Esophagus (tissue), 2 donors: ENCODE measurements around the gene PDPK1. TPM values are rescaled to one million over a fixed set of nuclear protein-coding genes. Genes with fewer than 3 reads are reported as not detected.
"Not testable (repeated sequence)": the region's sequence is repeated elsewhere in the genome, so short reads cannot be mapped to it uniquely, and the experiment has no call there.

ENCODE experiments used
- H3K27ac ChIP-seq, 2 donors: one replicate each; pipeline ENCODE4 v1.5.1; 2013; ENCODE audit warnings: low read depth in 2 of 2, mild to moderate bottlenecking in 2 of 2, inconsistent platforms in 1 of 2, low read length in 1 of 2, moderate library complexity in 1 of 2
- H3K27me3 ChIP-seq, 2 donors: one replicate each; pipeline ENCODE4 v1.6.1; 2013; ENCODE audit warnings: low read length in 2 of 2, control low read depth in 1 of 2, mild to moderate bottlenecking in 1 of 2; ENCODE audit not compliant: insufficient read depth in 2 of 2, control insufficient read depth in 1 of 2
- H3K36me3 ChIP-seq, 2 donors: one replicate each; pipeline ENCODE4 v1.6.1; 2013; ENCODE audit warnings: low read length in 1 of 2; ENCODE audit not compliant: control insufficient read depth in 2 of 2, insufficient read depth in 2 of 2
- H3K4me1 ChIP-seq, 2 donors: one replicate each; pipeline ENCODE4 v1.6.1; 2013; ENCODE audit warnings: low read length in 1 of 2; ENCODE audit not compliant: control insufficient read depth in 2 of 2, insufficient read depth in 2 of 2
- H3K4me3 ChIP-seq, 2 donors: one replicate each; pipeline ENCODE4 v1.5.1; 2013; ENCODE audit warnings: low read length in 2 of 2, mild to moderate bottlenecking in 2 of 2, low read depth in 1 of 2, moderate library complexity in 1 of 2
- H3K9me3 ChIP-seq, 2 donors: one replicate each; pipeline ENCODE4 v1.6.1; 2013; ENCODE audit warnings: mild to moderate bottlenecking in 2 of 2, low read depth in 1 of 2, low read length in 1 of 2, moderate library complexity in 1 of 2; ENCODE audit not compliant: control insufficient read depth in 2 of 2, insufficient read depth in 1 of 2
- WGBS, 2 donors: extraction: QIAGEN DNeasy Blood & Tissue Kit; methylation state at CpG; one replicate each; pipeline ENCODE4 v1.1.7; 2013; 5-methylcytosine and 5-hydroxymethylcytosine counted together
- polyA plus RNA-seq, 2 donors: library from polyadenylated mRNA; stranded (reverse); fragments of 200-250 nt; gene quantifications; one replicate each; pipeline ENCODE4 v1.2.3, GENCODE V29; 2013
- donor health status: healthy with polysubstance abuse.
- donor health status: Bipolar disorder and iron deficiency.

The PDPK1 gene
- polyA plus RNA-seq, 2 donors, result 11.8 to 12.8 TPM

- H3K27ac ChIP-seq, result peak overlapping the region in 1 of 2 donors; percentile 74
- H3K36me3 ChIP-seq, H3K4me1 ChIP-seq, H3K9me3 ChIP-seq, H3K27me3 ChIP-seq: not testable (repeated sequence)
- 1 to 2% methylated on average over 12 of the region's 12 CpGs for WGBS, 2 donors
- H3K4me3 ChIP-seq, result peak overlapping the region; percentile 81 to 97
These were observed 66.2 kb downstream of the PDPK1 start for GRCh38 chr16:2604016-2604369.

- WGBS, 2 donors, result no CpG with 5 or more reads among the region's 8 CpGs
- not testable (repeated sequence) for H3K9me3 ChIP-seq, H3K27me3 ChIP-seq, H3K4me1 ChIP-seq, H3K4me3 ChIP-seq, H3K27ac ChIP-seq, H3K36me3 ChIP-seq
These were observed 69.0 kb downstream of the PDPK1 start for GRCh38 chr16:2606820-2607219.

GRCh38 chr16:2609345-2609744 lies 71.5 kb downstream of the PDPK1 start:
- H3K9me3 ChIP-seq, H3K27ac ChIP-seq, H3K36me3 ChIP-seq, H3K4me1 ChIP-seq, H3K4me3 ChIP-seq, H3K27me3 ChIP-seq: not testable (repeated sequence)
- 43 to 60% methylated on average over 3 to 4 of the region's 11 CpGs for WGBS, 2 donors

DNA sequence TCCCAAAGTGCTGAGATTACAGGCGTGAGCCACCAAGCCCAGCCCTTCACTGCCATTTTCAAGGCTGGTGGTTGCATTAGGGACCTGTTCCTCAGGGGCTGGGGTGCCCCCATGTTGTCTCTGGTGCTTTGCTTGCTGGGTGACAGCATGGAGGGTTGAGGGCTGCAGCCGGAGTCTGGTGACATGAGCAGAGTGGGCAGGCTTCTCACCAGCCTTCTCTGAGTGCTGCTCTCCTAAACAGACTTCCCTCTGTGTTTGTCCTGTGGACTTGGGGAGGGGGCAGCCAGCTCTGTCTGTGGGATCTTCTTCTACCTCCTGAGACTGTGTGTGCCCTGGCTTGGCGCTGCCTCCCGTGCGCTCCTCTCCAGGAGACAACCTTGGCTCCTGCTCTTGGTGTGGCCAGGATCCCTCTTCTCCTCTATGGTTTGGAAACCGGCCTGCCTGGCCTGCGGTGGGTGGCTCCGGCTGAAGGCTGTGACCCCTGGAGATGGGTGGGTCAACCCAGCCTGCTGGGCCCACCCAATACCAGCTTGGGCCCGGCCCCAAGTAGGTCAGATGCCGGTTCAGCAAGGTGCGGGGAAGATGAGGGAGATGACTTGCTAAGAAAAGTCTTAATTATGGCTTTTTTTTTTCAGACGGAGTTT lies 72.1 kb downstream of the PDPK1 start:
- H3K27me3 ChIP-seq, result no peaks in the 10 kb centered on the region
- H3K36me3 ChIP-seq, result peaks cover 8 to 13% of the 10 kb centered on the region in 2 donors
- no peak overlapping the region for H3K27ac ChIP-seq
- H3K4me1 ChIP-seq, result peaks cover 3 to 5% of the 10 kb centered on the region in 2 donors
- WGBS, 2 donors, result 91 to 93% methylated on average over 12 of the region's 12 CpGs
- H3K9me3 ChIP-seq, result no peaks in the 10 kb centered on the region
- H3K4me3 ChIP-seq, result no peak overlapping the region

DNA sequence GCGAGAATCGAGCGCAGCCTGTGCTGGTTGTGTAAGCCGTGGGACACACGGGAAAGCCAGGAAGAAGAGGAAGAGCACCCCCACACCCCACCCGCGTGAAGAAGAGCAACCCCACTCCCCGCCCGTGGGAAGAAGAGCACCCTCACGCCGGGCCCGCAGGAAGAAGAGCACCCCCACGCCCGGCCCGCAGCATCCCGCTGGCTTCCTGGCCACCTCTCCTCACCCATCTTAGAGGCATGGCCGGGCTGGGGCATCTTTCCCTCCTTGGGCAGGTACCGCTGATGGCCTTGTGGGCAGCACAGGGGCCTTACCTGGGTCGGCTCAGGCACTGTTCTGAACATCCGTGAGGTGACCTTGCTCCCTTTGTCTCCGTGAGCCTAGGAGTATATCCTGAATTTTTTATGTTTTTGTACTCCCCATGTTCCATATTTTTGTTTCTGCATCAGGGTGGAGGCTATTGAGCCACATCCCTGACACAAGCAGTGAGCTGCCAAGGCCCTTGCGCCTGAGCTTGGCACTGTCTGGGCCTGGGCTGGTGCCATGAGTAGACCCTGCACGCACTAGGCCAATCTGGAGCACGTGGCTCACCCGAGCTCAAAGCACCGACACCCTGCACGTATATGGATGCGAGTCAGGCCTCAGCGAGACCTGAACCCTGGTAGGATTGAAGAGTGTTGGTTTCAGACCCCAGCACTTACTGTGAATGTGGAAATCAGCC lies 73.1 kb downstream of the PDPK1 start:
- WGBS, 2 donors, result 92 to 93% methylated on average over 29 of the region's 29 CpGs

GRCh38 chr16:2611499-2611862 lies 73.7 kb downstream of the PDPK1 start:
- 95 to 96% methylated on average over 9 to 10 of the region's 12 CpGs for WGBS, 2 donors
- Histone ChIP-seq H3K36me3 (peaks cover 8 to 14% of the 10 kb centered on the region in 2 donors), H3K27ac (no peak overlapping the region)

More for the DNA sequence above, 73.1 kb downstream of the PDPK1 start:
- Histone ChIP-seq H3K4me1 (peaks cover 3 to 5% of the 10 kb centered on the region in 2 donors), H3K9me3 (no peaks in the 10 kb centered on the region), H3K27ac (no peak overlapping the region), H3K36me3 (peaks cover 8 to 14% of the 10 kb centered on the region in 2 donors), H3K4me3 (no peak overlapping the region), H3K27me3 (no peaks in the 10 kb centered on the region)

GRCh38 chr16:2611877-2612276 lies 74.1 kb downstream of the PDPK1 start:
- peaks cover 8 to 14% of the 10 kb centered on the region in 2 donors for H3K36me3 ChIP-seq
- not testable (repeated sequence) for H3K27me3 ChIP-seq, H3K4me1 ChIP-seq, H3K9me3 ChIP-seq, H3K4me3 ChIP-seq, H3K27ac ChIP-seq
- 97% methylated on average over 5 of the region's 17 CpGs; no CpG with 5 or more reads in 1 of the 2 donors for WGBS, 2 donors

More at GRCh38 chr16:2611499-2611862, 73.7 kb downstream of the PDPK1 start:
- no peaks in the 10 kb centered on the region for H3K9me3 ChIP-seq
- H3K4me3 ChIP-seq, result no peak overlapping the region
- no peaks in the 10 kb centered on the region for H3K27me3 ChIP-seq
- H3K4me1 ChIP-seq, result peaks cover 3 to 5% of the 10 kb centered on the region in 2 donors

DNA sequence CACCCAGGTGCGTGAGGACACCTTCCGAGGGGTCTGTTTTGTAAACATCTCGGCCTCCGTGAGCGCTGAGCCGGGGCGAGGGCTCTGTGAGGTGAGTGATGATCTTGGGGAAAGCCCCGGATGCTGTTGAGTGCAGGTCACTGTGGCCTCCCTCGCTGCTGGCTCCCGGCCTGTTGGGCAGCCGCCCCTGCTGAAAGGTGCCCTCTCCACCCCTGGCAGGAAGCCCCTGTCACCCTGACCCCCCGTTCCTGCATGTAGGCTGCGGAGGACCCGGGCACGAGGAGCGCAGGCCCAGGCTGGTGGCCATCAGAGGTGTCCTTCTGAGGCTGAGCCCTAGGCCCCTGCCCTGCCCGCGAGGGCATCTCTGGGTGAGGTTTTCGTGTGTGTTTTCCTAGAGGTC lies 75.4 kb downstream of the PDPK1 start:
- peaks cover 8 to 14% of the 10 kb centered on the region in 2 donors for H3K36me3 ChIP-seq
- not testable (repeated sequence) for H3K27ac ChIP-seq, H3K9me3 ChIP-seq, H3K4me1 ChIP-seq, H3K4me3 ChIP-seq, H3K27me3 ChIP-seq
- WGBS, 2 donors, result 93 to 96% methylated on average over 12 to 13 of the region's 19 CpGs

DNA sequence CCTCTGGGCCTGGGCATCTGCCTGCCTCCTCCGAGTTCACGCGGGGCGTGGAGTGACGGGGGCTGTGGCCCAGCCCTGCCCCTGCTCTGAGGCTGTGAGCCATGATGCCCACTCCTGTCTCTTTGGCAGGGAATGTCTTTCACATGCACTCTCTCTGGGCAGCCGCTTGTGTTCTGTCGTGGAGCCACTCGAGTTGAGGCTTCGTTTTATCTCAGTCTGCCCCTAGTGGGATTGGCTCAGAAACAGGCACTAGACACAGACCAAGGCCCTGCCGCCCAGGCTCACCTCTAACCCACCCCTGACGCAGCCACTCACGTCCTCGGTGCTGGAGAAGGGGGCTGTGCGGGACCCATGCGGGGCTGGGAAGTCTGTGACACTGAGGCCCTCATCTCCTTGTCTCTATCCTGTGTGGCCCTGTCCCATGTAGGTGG lies 77.0 kb downstream of the PDPK1 start:
- 91 to 94% methylated on average over 15 of the region's 15 CpGs for WGBS, 2 donors
- Histone ChIP-seq H3K9me3 (no peaks in the 10 kb centered on the region), H3K36me3 (peaks cover 8 to 14% of the 10 kb centered on the region in 2 donors), H3K27me3 (no peaks in the 10 kb centered on the region), H3K27ac (no peak overlapping the region), H3K4me3 (no peak overlapping the region), H3K4me1 (peaks cover 0 to 3% of the 10 kb centered on the region in 2 donors)

GRCh38 chr16:2618964-2619363 lies 81.1 kb downstream of the PDPK1 start:
- not testable (repeated sequence) for H3K27me3 ChIP-seq, H3K4me1 ChIP-seq, H3K4me3 ChIP-seq, H3K9me3 ChIP-seq, H3K36me3 ChIP-seq, H3K27ac ChIP-seq
- WGBS, 2 donors, result no CpG with 5 or more reads among the region's 20 CpGs
